ENCODE data around the gene PIK3R3.

PIK3R3 gene

GRCh38 chr1:46168477-46168876 lies 36.0 kb upstream of the PIK3R3 start:
- no peak for TF ChIP-seq ZNF274 (IDR thresholded peaks at IDR 0.05; ENCODE audit: low read depth, low read length)
- H3K4me3 ChIP-seq (ENCODE audit: low read length) = no peak overlapping the region

DNA sequence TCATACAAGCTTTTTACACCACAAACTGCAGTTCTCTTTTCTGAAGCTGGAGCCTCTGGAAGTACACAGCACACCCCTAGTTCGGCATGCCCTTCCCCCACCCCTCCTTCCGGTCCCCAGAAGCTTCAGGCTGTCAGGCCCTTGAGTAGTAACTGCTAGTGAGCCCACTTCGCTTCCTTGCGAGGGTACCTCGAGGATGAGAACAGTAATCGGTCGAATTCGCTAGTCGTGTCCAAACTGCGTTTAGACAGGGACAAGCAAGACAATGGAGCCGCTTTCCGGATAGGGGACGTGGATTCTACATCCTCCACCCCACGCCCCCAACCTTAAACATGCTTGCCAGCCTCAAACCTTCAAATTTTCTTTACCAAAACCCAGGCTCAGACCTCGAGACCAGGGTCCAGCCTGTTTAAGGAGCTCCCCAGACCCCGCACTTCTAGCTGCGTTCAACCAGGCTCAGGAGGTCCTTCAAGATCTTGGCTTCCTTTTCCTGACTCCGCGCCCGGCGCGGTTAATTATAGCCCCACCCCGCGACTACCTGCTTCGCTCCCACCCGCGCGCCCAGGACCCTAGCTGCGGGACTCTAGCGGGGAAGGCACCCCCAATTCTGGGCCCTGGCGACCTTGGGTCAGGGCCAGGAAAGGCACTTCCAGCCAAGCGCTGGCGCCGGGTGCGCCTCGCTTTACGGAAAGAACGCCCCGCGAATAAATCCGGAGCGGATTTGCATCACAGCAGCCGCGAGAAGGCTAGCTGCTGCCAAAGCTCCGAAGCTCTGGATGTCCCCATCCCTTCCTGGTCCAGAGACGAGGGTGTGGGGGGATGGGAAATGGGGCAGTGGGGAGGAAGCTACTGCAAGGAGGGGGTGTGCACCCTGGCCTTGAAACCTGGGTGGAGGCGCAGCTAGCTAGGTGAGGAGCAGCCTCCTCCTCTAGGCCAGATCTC lies 34.4 kb upstream of the PIK3R3 start:
- TF ChIP-seq ZNF274 (IDR thresholded peaks at IDR 0.05; ENCODE audit: low read depth, low read length) = no peak
- peak overlapping the region; percentile 16; the same call in 1 of the 2 replicates for H3K4me3 ChIP-seq (ENCODE audit: low read length)

DNA sequence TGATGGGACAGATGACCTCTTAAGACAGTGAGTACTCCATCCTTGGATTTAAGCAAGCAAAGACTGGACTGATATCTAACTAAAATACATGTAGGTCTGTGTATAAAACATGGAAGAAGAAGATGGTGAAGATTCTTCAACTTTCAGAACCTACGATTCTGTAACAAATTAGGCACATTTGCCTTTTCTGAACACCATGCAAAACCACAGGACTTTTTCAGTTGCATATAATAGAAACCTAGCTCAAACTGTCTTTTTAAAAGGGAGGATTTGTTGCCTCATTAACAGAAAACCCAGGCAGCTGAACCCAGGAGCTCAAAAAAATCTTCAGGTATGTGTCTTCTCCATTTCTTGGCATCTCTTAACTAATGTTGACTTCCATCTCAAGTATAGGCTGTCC lies 27.8 kb upstream of the PIK3R3 start:
- H3K4me3 ChIP-seq (ENCODE audit: low read length) = peak overlapping the region; percentile 61; the same call in 1 of the 2 replicates
- no peak for TF ChIP-seq ZNF274 (IDR thresholded peaks at IDR 0.05; ENCODE audit: low read depth, low read length)

DNA sequence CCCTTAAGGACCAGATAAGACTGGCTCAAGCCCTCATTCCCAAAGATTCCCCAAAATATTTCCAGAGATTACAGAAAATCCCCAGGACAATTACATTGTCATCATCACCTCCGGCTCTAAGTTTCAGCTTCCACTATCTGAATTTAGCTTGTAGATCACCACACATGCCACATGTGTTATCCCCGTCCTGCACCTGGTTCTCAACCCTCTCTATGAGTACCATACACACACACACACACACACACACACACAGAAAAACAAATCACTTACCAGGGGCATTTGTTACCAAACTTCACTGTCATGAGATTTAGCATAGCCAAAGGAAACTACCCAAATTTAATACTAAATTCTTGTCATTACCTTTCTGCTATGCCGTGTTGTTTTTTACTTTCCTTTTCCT lies 27.1 kb upstream of the PIK3R3 start:
- TF ChIP-seq ZNF274 (IDR thresholded peaks at IDR 0.05; ENCODE audit: low read depth, low read length) = no peak

GRCh38 chr1:46158312-46159281 lies 26.2 kb upstream of the PIK3R3 start:
- peak overlapping the region; percentile 36; the same call in 1 of the 2 replicates for H3K4me3 ChIP-seq (ENCODE audit: low read length)
- no peak for TF ChIP-seq ZNF274 (IDR thresholded peaks at IDR 0.05; ENCODE audit: low read depth, low read length)

More for the DNA sequence above, 27.1 kb upstream of the PIK3R3 start:
- H3K4me3 ChIP-seq (ENCODE audit: low read length) = peak overlapping the region; percentile 35; the same call in 1 of the 2 replicates

GRCh38 chr1:46157916-46158311 lies 25.5 kb upstream of the PIK3R3 start:
- TF ChIP-seq ZNF274 (IDR thresholded peaks at IDR 0.05; ENCODE audit: low read depth, low read length) = no peak
- peak overlapping the region; percentile 36; the same call in 1 of the 2 replicates for H3K4me3 ChIP-seq (ENCODE audit: low read length)

GRCh38 chr1:46153732-46154131 lies 21.3 kb upstream of the PIK3R3 start:
- TF ChIP-seq ZNF274 (IDR thresholded peaks at IDR 0.05; ENCODE audit: low read depth, low read length) = no peak
- H3K4me3 ChIP-seq (ENCODE audit: low read length) = no peak overlapping the region

DNA sequence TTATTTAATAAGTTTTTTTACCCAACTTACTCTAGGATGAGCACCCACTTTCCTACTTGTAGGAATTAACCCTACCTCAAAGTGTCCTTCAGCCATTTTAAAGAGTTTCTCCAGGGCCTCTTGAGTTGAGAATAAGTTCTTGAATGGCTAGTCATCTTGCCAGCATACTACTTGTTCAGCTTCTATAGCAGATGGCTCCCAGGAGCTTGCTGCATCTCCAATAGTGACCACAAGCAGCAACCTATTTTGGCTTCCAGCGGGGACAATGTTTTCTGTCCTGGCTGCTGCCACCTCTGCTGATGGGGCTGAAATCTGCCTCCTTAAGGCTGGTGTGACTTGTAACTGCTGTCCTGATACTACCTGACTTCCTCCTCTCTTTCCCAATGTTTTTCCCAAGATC lies 20.8 kb upstream of the PIK3R3 start:
- TF ChIP-seq ZNF274 (IDR thresholded peaks at IDR 0.05; ENCODE audit: low read depth, low read length) = no peak
- H3K4me3 ChIP-seq (ENCODE audit: low read length) = no peak overlapping the region

- TF ChIP-seq ZNF274 (IDR thresholded peaks at IDR 0.05; ENCODE audit: low read depth, low read length) = no peak
- no peak overlapping the region for H3K4me3 ChIP-seq (ENCODE audit: low read length)
These were observed 19.6 kb upstream of the PIK3R3 start for GRCh38 chr1:46152016-46152415.

DNA sequence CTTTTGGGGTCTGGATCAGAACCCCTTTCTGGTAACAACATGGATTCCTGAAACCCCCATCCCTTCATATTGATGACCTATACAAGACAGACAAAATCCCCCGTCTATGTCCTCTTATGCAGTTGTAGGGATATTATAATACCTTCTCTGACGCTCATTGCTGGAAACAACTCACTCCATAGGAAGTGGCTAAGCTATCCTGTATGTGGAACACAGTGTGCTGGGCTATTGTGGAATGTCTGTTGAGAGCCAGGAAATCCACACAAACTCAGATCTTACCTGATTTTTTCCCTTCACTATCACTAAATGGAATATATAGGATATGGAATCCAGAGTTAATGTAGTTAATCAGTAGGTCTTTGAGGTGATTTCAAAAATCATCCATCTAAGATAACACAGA lies 17.7 kb upstream of the PIK3R3 start:
- H3K4me3 ChIP-seq (ENCODE audit: low read length) = no peak overlapping the region
- no peak for TF ChIP-seq ZNF274 (IDR thresholded peaks at IDR 0.05; ENCODE audit: low read depth, low read length)

DNA sequence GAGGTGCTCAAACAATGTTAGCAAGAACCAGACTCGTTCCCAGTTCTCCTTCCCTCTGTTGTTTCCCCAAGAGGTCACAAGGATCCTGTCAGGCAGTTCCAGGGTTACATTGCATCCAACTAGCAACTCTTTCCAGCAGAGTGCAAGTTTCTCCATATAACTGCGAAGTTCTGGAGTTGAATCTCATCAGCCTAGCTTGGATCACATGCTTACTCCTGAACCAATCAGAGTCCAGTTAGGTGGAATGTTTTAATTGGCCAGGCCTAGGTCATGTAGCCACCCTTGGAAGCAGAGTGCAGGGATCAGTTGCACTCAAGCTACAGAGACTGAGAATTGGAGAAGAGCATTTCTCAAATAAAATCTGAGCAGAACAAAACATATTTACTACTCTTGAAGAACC lies 15.9 kb upstream of the PIK3R3 start:
- H3K4me3 ChIP-seq (ENCODE audit: low read length) = no peak overlapping the region
- TF ChIP-seq ZNF274 (IDR thresholded peaks at IDR 0.05; ENCODE audit: low read depth, low read length) = no peak

DNA sequence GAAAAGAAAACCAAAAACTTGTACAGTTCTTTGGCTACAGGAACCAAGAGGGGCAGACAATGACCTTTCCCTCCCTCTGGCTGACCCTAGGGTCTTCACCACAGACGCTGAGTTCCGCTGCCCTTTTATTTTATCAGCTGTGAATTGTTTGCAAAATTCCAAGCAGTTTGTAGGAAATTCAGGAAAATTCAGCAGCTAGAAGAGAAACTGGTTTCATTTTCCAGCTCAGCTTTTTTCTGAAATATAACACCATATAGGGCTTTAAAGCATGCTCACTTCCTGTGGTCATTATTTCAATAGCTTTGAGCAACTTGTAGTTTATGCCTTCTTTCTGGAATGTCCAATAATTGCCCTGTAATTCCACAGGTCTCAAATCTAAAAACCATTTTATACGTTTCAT lies 5.5 kb upstream of the PIK3R3 start:
- no peak for TF ChIP-seq ZNF274 (IDR thresholded peaks at IDR 0.05; ENCODE audit: low read depth, low read length)
- no peak overlapping the region for H3K4me3 ChIP-seq (ENCODE audit: low read length)

- H3K4me3 ChIP-seq (ENCODE audit: low read length) = no peak overlapping the region
- TF ChIP-seq ZNF274 (IDR thresholded peaks at IDR 0.05; ENCODE audit: low read depth, low read length) = no peak
These were observed 4.3 kb upstream of the PIK3R3 start for GRCh38 chr1:46136711-46137110.

DNA sequence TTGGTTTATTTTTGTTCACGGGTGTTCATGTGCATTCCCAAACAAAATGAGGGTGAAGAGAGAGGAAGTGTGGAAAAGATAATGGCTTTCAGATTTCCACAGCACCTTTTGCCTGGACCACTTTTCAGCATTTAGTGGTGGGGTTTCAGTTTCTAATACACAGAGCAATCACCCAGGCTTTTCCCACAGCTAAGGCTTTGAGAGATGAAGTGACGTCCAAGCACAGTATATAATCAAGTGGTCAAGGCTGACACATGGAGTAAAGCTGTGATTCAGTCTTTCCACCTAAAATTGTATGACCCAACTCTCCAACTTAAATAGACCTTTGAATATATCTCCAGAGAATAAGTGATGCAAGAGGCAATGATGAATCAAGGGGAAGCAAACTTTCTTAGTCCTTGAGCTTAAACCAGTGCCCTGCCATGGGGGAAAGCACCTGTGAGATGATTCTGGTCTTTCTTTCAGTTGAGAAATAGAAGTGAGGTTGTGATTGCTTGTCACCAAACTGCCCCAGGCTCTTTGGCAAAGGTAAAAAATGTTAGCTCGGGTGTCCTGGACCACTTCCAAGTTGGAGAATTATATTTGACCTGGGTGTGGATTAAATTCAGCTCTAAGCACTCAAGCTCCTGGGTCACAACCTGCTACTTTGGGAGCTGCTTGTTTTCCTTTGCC lies 2.4 kb upstream of the PIK3R3 start:
- no peak overlapping the region for H3K4me3 ChIP-seq (ENCODE audit: low read length)
- no peak for TF ChIP-seq ZNF274 (IDR thresholded peaks at IDR 0.05; ENCODE audit: low read depth, low read length)

Measured in GM08714 (cell line).